ENCODE results near the gene CDH4. TPM values are rescaled to one million over a fixed set of nuclear protein-coding genes. Genes with fewer than 3 reads are reported as not detected.

CDH4 gene
- total RNA-seq, 1 experiment from 2014 or later = 3.9 TPM

- no peak overlapping the region for H3K4me3 ChIP-seq (ENCODE audit: insufficient read depth, low read depth, low read length)
- H3K27me3 ChIP-seq (ENCODE audit: control insufficient read depth, insufficient read depth, low read length) = no peaks in the 10 kb centered on the region
- no peaks in the 10 kb centered on the region for H3K36me3 ChIP-seq (replicated peaks; ENCODE audit: control insufficient read depth, insufficient read depth, low read length)
- no peak for DNase-seq
These were observed 563.6 kb downstream of the CDH4 start for GRCh38 chr20:61815678-61816077.

GRCh38 chr20:61816606-61817460 is 564.8 kb downstream of the CDH4 start:
- Histone ChIP-seq H3K4me3 (ENCODE audit: insufficient read depth, low read depth, low read length) (no peak overlapping the region), H3K27me3 (ENCODE audit: control insufficient read depth, insufficient read depth, low read length) (no peaks in the 10 kb centered on the region), H3K36me3 (replicated peaks; ENCODE audit: control insufficient read depth, insufficient read depth, low read length) (no peaks in the 10 kb centered on the region)
- DNase-seq = no peak

GRCh38 chr20:61817575-61817974 is 565.5 kb downstream of the CDH4 start:
- H3K27me3 ChIP-seq (ENCODE audit: control insufficient read depth, insufficient read depth, low read length) = no peaks in the 10 kb centered on the region
- no peak for DNase-seq
- H3K36me3 ChIP-seq (replicated peaks; ENCODE audit: control insufficient read depth, insufficient read depth, low read length) = no peaks in the 10 kb centered on the region
- H3K4me3 ChIP-seq (ENCODE audit: insufficient read depth, low read depth, low read length) = no peak overlapping the region

- Histone ChIP-seq H3K4me3 (ENCODE audit: insufficient read depth, low read depth, low read length) (no peak overlapping the region), H3K27me3 (ENCODE audit: control insufficient read depth, insufficient read depth, low read length) (no peaks in the 10 kb centered on the region), H3K36me3 (replicated peaks; ENCODE audit: control insufficient read depth, insufficient read depth, low read length) (no peaks in the 10 kb centered on the region)
- DNase-seq = no peak
These were observed 566.9 kb downstream of the CDH4 start for GRCh38 chr20:61818746-61819573.

GRCh38 chr20:61819574-61819846 is 567.4 kb downstream of the CDH4 start:
- H3K4me3 ChIP-seq (ENCODE audit: insufficient read depth, low read depth, low read length) = no peak overlapping the region
- no peaks in the 10 kb centered on the region for H3K27me3 ChIP-seq (ENCODE audit: control insufficient read depth, insufficient read depth, low read length)
- no peaks in the 10 kb centered on the region for H3K36me3 ChIP-seq (replicated peaks; ENCODE audit: control insufficient read depth, insufficient read depth, low read length)
- DNase-seq = no peak

GRCh38 chr20:61819921-61820825 is 568.1 kb downstream of the CDH4 start:
- Histone ChIP-seq H3K27me3 (ENCODE audit: control insufficient read depth, insufficient read depth, low read length) (no peaks in the 10 kb centered on the region), H3K36me3 (replicated peaks; ENCODE audit: control insufficient read depth, insufficient read depth, low read length) (no peaks in the 10 kb centered on the region), H3K4me3 (ENCODE audit: insufficient read depth, low read depth, low read length) (no peak overlapping the region)
- DNase-seq = no peak

GRCh38 chr20:61821735-61822134 is 569.7 kb downstream of the CDH4 start:
- no peaks in the 10 kb centered on the region for H3K27me3 ChIP-seq (ENCODE audit: control insufficient read depth, insufficient read depth, low read length)
- no peak overlapping the region for H3K4me3 ChIP-seq (ENCODE audit: insufficient read depth, low read depth, low read length)
- H3K36me3 ChIP-seq (replicated peaks; ENCODE audit: control insufficient read depth, insufficient read depth, low read length) = no peaks in the 10 kb centered on the region
- no peak for DNase-seq

- no peak for DNase-seq
- no peaks in the 10 kb centered on the region for H3K36me3 ChIP-seq (replicated peaks; ENCODE audit: control insufficient read depth, insufficient read depth, low read length)
- no peak overlapping the region for H3K4me3 ChIP-seq (ENCODE audit: insufficient read depth, low read depth, low read length)
- no peaks in the 10 kb centered on the region for H3K27me3 ChIP-seq (ENCODE audit: control insufficient read depth, insufficient read depth, low read length)
These were observed 570.3 kb downstream of the CDH4 start for GRCh38 chr20:61822396-61822795.

- H3K36me3 ChIP-seq (replicated peaks; ENCODE audit: control insufficient read depth, insufficient read depth, low read length) = no peaks in the 10 kb centered on the region
- DNase-seq = no peak
- H3K27me3 ChIP-seq (ENCODE audit: control insufficient read depth, insufficient read depth, low read length) = no peaks in the 10 kb centered on the region; the same call in 1 of the 2 replicates
- no peak overlapping the region for H3K4me3 ChIP-seq (ENCODE audit: insufficient read depth, low read depth, low read length)
These were observed 571.2 kb downstream of the CDH4 start for GRCh38 chr20:61823242-61823641.

GRCh38 chr20:61828891-61829290 is 576.8 kb downstream of the CDH4 start:
- Histone ChIP-seq H3K4me3 (ENCODE audit: insufficient read depth, low read depth, low read length) (no peak overlapping the region), H3K27me3 (ENCODE audit: control insufficient read depth, insufficient read depth, low read length) (no peaks in the 10 kb centered on the region; the same call in 1 of the 2 replicates), H3K36me3 (replicated peaks; ENCODE audit: control insufficient read depth, insufficient read depth, low read length) (no peaks in the 10 kb centered on the region)
- DNase-seq = no peak

- DNase-seq = no peak
- Histone ChIP-seq H3K4me3 (ENCODE audit: insufficient read depth, low read depth, low read length) (no peak overlapping the region), H3K36me3 (replicated peaks; ENCODE audit: control insufficient read depth, insufficient read depth, low read length) (no peaks in the 10 kb centered on the region), H3K27me3 (ENCODE audit: control insufficient read depth, insufficient read depth, low read length) (no peaks in the 10 kb centered on the region; the same call in 1 of the 2 replicates)
These were observed 577.5 kb downstream of the CDH4 start for GRCh38 chr20:61829526-61829925.

GRCh38 chr20:61830241-61830930 is 578.3 kb downstream of the CDH4 start:
- Histone ChIP-seq H3K36me3 (replicated peaks; ENCODE audit: control insufficient read depth, insufficient read depth, low read length) (no peaks in the 10 kb centered on the region), H3K4me3 (ENCODE audit: insufficient read depth, low read depth, low read length) (no peak overlapping the region), H3K27me3 (ENCODE audit: control insufficient read depth, insufficient read depth, low read length) (no peaks in the 10 kb centered on the region; the same call in 1 of the 2 replicates)
- no peak for DNase-seq

- no peaks in the 10 kb centered on the region for H3K36me3 ChIP-seq (replicated peaks; ENCODE audit: control insufficient read depth, insufficient read depth, low read length)
- DNase-seq = no peak
- no peak overlapping the region for H3K4me3 ChIP-seq (ENCODE audit: insufficient read depth, low read depth, low read length)
- H3K27me3 ChIP-seq (ENCODE audit: control insufficient read depth, insufficient read depth, low read length) = no peaks in the 10 kb centered on the region; the same call in 1 of the 2 replicates
These were observed 578.9 kb downstream of the CDH4 start for GRCh38 chr20:61830991-61831390.

- Histone ChIP-seq H3K36me3 (replicated peaks; ENCODE audit: control insufficient read depth, insufficient read depth, low read length) (no peaks in the 10 kb centered on the region), H3K4me3 (ENCODE audit: insufficient read depth, low read depth, low read length) (no peak overlapping the region), H3K27me3 (ENCODE audit: control insufficient read depth, insufficient read depth, low read length) (no peaks in the 10 kb centered on the region; the same call in 1 of the 2 replicates)
- no peak for DNase-seq
These were observed 580.1 kb downstream of the CDH4 start for GRCh38 chr20:61832181-61832580.
